Mesodermal cell (in vitro differentiated cells): Measurements from ENCODE around the gene TFDP1.

Source experiments
- H3K27ac ChIP-seq: 2 replicates; pipeline ENCODE4 v1.7.0; 2013; ENCODE audit warnings: mild to moderate bottlenecking, low read depth, low read length, moderate library complexity; ENCODE audit not compliant: severe bottlenecking
- H3K36me3 ChIP-seq: 2 replicates; pipeline ENCODE4 v1.7.1; 2013; ENCODE audit warnings: mild to moderate bottlenecking, low read length, moderate library complexity; ENCODE audit not compliant: control insufficient read depth, insufficient read depth
- H3K4me1 ChIP-seq: one replicate; pipeline ENCODE4 v1.7.1; 2013; ENCODE audit warnings: mild to moderate bottlenecking, low read length; ENCODE audit not compliant: insufficient read depth, control insufficient read depth, poor library complexity, severe bottlenecking
- H3K4me3 ChIP-seq: 2 replicates; pipeline ENCODE4 v1.7.0; 2013; ENCODE audit warnings: low read length, control low read depth, mild to moderate bottlenecking; ENCODE audit not compliant: insufficient read depth, poor library complexity, severe bottlenecking; ENCODE audit errors: extremely low read depth
- H3K9me3 ChIP-seq: 2 replicates; pipeline ENCODE4 v1.7.1; 2013; ENCODE audit warnings: mild to moderate bottlenecking, low read length, moderate library complexity; ENCODE audit not compliant: control insufficient read depth
- WGBS, 2 experiments: methylation state at CpG; one replicate each; pipeline ENCODE4 v1.1.5; 2013; ENCODE audit warnings: missing lambda C conversion rate in 2 of 2; ENCODE audit not compliant: insufficient coverage in 2 of 2; 5-methylcytosine and 5-hydroxymethylcytosine counted together

Gene TFDP1

GRCh38 chr13:113646376-113646775 is 61.8 kb downstream of the TFDP1 start:
- no peaks in the 10 kb centered on the region for H3K9me3 ChIP-seq
- peaks cover 19% of the 10 kb centered on the region for H3K36me3 ChIP-seq
- H3K4me1 ChIP-seq, result no peaks in the 10 kb centered on the region
- no peak overlapping the region for H3K4me3 ChIP-seq
- H3K27ac ChIP-seq, result no peak overlapping the region
- WGBS, 2 experiments, result 89 to 91% methylated on average over 10 of the region's 11 CpGs

DNA sequence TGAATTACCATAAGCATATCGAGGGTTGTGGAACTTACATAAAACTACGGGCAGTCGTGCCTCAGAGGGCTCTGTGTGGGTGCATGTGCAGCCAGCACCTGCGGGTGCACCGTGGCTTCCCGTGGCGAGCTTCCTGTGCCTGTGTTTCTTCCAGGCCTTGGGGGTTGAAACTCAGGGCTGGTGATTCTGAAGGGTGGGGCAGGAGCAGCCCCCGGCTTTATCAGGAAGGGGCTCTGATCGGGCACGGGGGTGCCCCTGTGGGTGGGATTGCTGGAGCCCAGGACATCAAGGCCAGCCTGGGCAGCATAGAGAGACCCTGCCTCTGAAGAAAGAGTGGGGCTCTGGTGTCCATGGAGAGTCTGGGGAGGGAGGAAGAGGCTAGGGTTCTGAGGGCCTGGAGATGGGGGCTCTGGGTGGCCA is 62.4 kb downstream of the TFDP1 start:
- 95 to 99% methylated on average over 7 to 9 of the region's 10 CpGs for WGBS, 2 experiments
- Histone ChIP-seq H3K9me3 (no peaks in the 10 kb centered on the region), H3K4me3 (no peak overlapping the region), H3K4me1 (no peaks in the 10 kb centered on the region), H3K27ac (no peak overlapping the region), H3K36me3 (peaks cover 14% of the 10 kb centered on the region)

DNA sequence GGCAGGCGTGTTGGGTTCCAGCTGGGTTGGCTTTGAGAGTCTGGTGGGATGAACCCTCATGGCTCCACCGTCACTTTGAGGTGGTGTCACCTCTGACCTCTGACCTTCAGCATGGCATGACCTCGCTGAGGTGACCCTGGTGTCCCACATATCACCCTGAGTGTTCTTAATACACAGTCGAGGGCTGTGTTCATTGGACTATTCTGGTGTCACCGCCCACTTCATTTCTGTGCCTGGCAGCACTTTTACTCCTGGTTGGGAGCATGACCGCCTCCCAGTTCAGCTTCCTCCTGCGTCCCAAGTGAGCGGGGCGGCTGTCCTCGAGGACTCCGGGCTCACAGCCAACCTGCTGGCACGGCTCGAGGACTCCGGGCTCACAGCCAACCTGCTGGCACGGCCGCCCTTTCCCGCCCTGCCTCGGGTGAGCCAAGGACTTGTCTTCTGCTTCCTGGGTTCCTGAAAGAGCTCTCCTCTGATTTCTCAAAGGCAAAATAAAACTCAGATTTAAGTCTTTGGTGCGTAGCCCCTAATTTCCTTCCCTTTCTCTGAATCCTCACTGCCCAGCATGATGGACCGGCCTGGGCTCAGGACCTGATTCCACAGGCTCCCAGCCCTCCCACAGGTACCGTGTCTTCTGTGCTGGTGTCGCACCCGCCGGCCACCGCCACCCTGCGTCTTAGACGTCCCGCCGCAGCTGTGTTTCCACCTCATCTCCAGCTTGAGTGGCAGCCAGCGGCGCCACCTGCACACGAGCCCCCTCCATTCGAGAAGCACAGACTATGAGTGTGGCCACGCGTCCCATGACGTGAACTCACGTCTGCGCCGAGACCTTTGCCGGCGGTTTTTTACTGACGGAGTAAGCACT is 63.0 kb downstream of the TFDP1 start:
- no peak overlapping the region for H3K27ac ChIP-seq
- no peaks in the 10 kb centered on the region for H3K9me3 ChIP-seq
- WGBS, 2 experiments, result 94 to 96% methylated on average over 39 to 42 of the region's 42 CpGs

GRCh38 chr13:113648216-113648610 is 63.7 kb downstream of the TFDP1 start:
- Histone ChIP-seq H3K4me1 (no peaks in the 10 kb centered on the region), H3K27ac (no peak overlapping the region), H3K9me3 (no peaks in the 10 kb centered on the region), H3K4me3 (no peak overlapping the region), H3K36me3 (peaks cover 3% of the 10 kb centered on the region)
- 86 to 93% methylated on average over 10 to 11 of the region's 13 CpGs for WGBS, 2 experiments

More for the DNA sequence above, 63.0 kb downstream of the TFDP1 start:
- Histone ChIP-seq H3K4me1 (no peaks in the 10 kb centered on the region), H3K4me3 (no peak overlapping the region), H3K36me3 (peaks cover 7% of the 10 kb centered on the region)

- H3K27ac ChIP-seq, result no peak overlapping the region
- no peaks in the 10 kb centered on the region for H3K9me3 ChIP-seq
- H3K4me3 ChIP-seq, result no peak overlapping the region
- WGBS, 2 experiments, result 92 to 95% methylated on average over 15 to 17 of the region's 17 CpGs
- H3K36me3 ChIP-seq, result peaks cover 3% of the 10 kb centered on the region
- no peaks in the 10 kb centered on the region for H3K4me1 ChIP-seq
These were observed 64.7 kb downstream of the TFDP1 start for GRCh38 chr13:113649212-113649611.

DNA sequence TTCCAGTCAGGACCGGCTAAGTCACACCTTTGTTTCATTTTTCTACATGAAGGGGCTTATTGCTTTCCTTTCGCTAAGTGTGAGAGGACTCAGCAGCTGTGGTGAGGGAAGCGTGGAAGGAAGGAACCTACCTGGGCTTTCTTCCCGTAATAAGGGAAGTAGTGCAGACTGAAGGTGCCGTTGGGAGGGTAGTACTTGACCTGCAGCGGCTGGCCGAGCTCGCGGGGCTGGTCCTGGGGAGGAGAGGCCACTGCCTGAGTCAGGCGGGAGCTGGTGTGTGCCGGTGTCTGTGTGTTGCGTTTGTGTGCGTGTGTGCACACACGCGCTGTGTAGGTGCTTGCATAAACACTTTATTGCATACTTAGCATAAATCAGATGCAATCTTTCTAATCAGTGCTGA is 65.7 kb downstream of the TFDP1 start:
- Histone ChIP-seq H3K4me1 (no peaks in the 10 kb centered on the region), H3K36me3 (peaks cover 3% of the 10 kb centered on the region), H3K9me3 (no peaks in the 10 kb centered on the region), H3K4me3 (no peak overlapping the region), H3K27ac (no peak overlapping the region)
- WGBS, 2 experiments, result 93 to 100% methylated on average over 2 to 9 of the region's 15 CpGs

- H3K9me3 ChIP-seq, result no peaks in the 10 kb centered on the region
- H3K36me3 ChIP-seq, result peaks cover 3% of the 10 kb centered on the region
- WGBS, 2 experiments, result 94 to 98% methylated on average over 13 of the region's 16 CpGs
- no peak overlapping the region for H3K4me3 ChIP-seq
- H3K27ac ChIP-seq, result no peak overlapping the region
- no peaks in the 10 kb centered on the region for H3K4me1 ChIP-seq
These were observed 66.2 kb downstream of the TFDP1 start for GRCh38 chr13:113650731-113651148.

DNA sequence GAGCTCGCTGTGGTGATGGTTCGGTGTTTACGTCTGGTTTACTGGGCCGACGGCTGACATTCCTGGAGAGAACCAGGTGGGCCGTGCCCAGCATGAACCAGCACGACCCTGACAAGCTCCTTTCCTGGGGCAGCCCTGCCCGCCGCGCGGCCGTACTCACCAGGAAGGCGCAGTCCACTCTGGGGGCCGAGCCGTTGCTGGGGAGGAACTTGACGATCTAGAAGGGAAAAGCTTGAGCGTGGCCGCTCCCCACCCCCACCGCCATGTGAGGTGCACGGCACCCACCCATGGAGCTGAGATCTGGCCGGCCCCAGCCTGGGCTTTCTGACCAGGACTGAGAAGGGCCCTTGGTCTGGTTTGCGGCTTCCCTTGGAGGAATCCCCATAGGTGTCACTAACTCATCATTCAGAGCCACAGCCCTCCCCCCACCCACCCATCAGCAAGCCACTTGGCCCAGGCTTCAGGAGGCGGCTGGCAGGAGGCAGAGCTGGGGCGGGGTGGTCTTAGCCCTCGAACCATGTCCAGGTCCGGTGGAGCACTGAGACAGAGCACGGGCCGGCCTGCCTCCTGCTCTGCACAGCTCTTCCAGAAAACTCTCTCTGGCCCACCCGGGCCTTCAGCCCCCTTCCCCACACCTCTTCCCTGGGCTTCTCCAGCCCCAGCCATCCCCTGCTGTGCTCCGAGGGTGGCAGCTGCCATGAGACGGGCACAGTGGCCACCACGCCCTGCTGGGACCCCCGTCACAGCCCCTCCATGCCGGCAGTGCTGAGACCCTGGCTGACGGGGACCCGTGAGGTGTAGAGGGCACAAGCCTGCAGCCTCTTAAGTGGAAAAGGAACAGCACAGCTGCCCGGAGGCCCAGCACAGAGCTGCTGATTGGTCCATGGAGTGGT is 67.2 kb downstream of the TFDP1 start:
- Histone ChIP-seq H3K27ac (no peak overlapping the region), H3K4me1 (no peaks in the 10 kb centered on the region), H3K36me3 (peaks cover 3% of the 10 kb centered on the region), H3K9me3 (no peaks in the 10 kb centered on the region), H3K4me3 (no peak overlapping the region)
- WGBS, 2 experiments, result 95 to 96% methylated on average over 30 to 36 of the region's 37 CpGs

- peaks cover 3% of the 10 kb centered on the region for H3K36me3 ChIP-seq
- no peaks in the 10 kb centered on the region for H3K9me3 ChIP-seq
- H3K27ac ChIP-seq, result no peak overlapping the region
- H3K4me1 ChIP-seq, result no peaks in the 10 kb centered on the region
- H3K4me3 ChIP-seq, result no peak overlapping the region
- 94 to 95% methylated on average over 13 to 20 of the region's 24 CpGs for WGBS, 2 experiments
These were observed 68.1 kb downstream of the TFDP1 start for GRCh38 chr13:113652404-113653263.
